ENCODE results near the gene ABCB11. TPM values are rescaled to one million over a fixed set of nuclear protein-coding genes. Genes with fewer than 3 reads are reported as not detected.
A peak's percentile ranks its signal among the peaks of the same experiment; 100 is the strongest.

The ABCB11 gene
- total and polyA plus RNA-seq, 2 of the 4 experiments (the other 2 are of a cell fraction), result not detected

DNA sequence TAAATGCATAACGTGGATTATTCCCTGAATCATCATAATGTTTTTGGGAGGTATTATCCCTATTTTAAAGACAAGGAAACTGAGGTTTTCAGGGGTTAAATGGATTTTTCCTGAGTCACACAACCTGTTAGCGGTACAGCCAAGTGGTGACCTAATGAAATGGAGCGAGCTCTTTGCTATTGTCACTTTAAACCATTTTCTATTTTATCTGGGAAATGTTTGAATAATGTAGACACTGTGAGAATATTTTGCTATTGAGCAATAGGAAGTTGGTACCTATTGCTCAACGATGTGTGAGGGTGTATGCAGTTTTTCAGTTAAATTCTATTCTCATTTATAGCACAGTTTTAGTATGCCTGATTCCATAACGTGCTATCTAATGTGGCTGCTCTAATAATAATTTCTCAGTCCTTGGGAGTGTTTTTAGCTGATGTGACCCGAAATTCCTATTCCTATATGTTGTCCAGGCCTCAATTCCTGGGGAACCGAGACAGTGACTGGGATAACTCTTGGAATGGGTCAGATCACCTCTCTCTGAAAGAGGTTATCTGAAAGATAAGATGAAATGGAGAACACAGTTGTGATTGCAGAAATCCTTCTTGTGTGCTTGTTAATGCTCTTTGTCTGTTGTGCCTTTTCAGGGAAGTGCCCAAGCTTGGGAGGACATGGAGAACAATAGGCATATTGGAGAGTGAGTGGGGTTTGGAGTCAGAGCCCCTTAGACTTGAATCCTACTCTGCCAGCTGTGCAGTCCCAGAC, 38.4 kb downstream of the ABCB11 start:
- Histone ChIP-seq H3K4me3 (ENCODE audit: insufficient read depth, low read depth, low read length) (no peak overlapping the region), H3K9me1 (ENCODE audit: insufficient read depth, low read length) (no peaks in the 10 kb centered on the region), H4K91ac (ENCODE audit: insufficient read depth, low read depth, low read length) (no peak overlapping the region), H3K18ac (ENCODE audit: low read depth, low read length) (no peak overlapping the region), H2BK15ac (ENCODE audit: low read depth, low read length) (no peak overlapping the region), H2AK9ac (replicated peaks; ENCODE audit: low read depth, low read length, poor library complexity) (no peak overlapping the region), H3K14ac (replicated peaks; ENCODE audit: low read depth, low read length) (no peak overlapping the region), H4K20me1 (ENCODE audit: insufficient read depth, low read length) (no peaks in the 10 kb centered on the region), H3K27me3 (ENCODE audit: control insufficient read depth, insufficient read depth, low read length) (no peaks in the 10 kb centered on the region), H3K4me2 (ENCODE audit: low read depth, low read length) (no peak overlapping the region), H3K36me3 (ENCODE audit: control insufficient read depth, insufficient read depth, low read length) (no peaks in the 10 kb centered on the region), H3K79me1 (ENCODE audit: low read depth in 1 of 2, low read length in 2 of 2) (no peaks in the 10 kb centered on the region), H3K56ac (ENCODE audit: extremely low read depth, insufficient read depth, low read length) (no peak overlapping the region), H2AFZ (replicated peaks; ENCODE audit: low read length, poor library complexity) (no peak overlapping the region), H4K8ac (ENCODE audit: low read depth in 2 of 2, low read length in 2 of 2) (no peak overlapping the region), H2BK120ac (ENCODE audit: low read depth, low read length) (no peak overlapping the region), H3K4ac (ENCODE audit: low read depth, low read length) (no peak overlapping the region), H3K23ac (ENCODE audit: low read depth, low read length) (no peak overlapping the region), H2BK20ac (ENCODE audit: low read depth, low read length) (no peak overlapping the region), H3K4me1 (ENCODE audit: control insufficient read depth, insufficient read depth, low read length) (no peaks in the 10 kb centered on the region), H2AK5ac (ENCODE audit: low read depth, low read length) (no peak overlapping the region), H2BK5ac (ENCODE audit: low read depth, low read length, poor library complexity, severe bottlenecking) (no peak overlapping the region), H3K9me3 (ENCODE audit: control insufficient read depth, insufficient read depth, low read length) (no peaks in the 10 kb centered on the region), H3K27ac (ENCODE audit: insufficient read depth, low read length) (no peak overlapping the region), H3K9ac (ENCODE audit: low read depth, low read length) (no peak overlapping the region), H4K5ac (ENCODE audit: low read depth, low read length) (no peak overlapping the region)
- DNase-seq, result no peak
- no TSS peak for BruUV-seq (replicated peaks)
- POLR2A ChIA-PET (ENCODE audit: unreplicated experiment), result no interaction called here
- WGBS, 2 experiments (ENCODE audit: extremely low coverage in 2 of 2, insufficient read length in 1 of 2), result no CpG with 5 or more reads among the region's 7 CpGs
- intact Hi-C loops (cut with micrococcal nuclease), result no loop called here
- no peak for ATAC-seq (ENCODE audit: low read depth)
- dilution Hi-C loops (cut with HindIII; ENCODE audit: low sequenced_read_pairs, unreplicated experiment), result no loop called here
- in situ Hi-C loops (cut with MboI; ENCODE audit: low sequenced_read_pairs), result no loop called here
- CTCF ChIA-PET, result no interaction called here
- TF ChIP-seq CEBPB (IDR thresholded peaks at IDR 0.05; ENCODE audit: low read depth, low read length), result peak; percentile 80
- no peak for TF ChIP-seq POLR2A (IDR thresholded peaks at IDR 0.05; ENCODE audit: low read depth, low read length)

Measured in IMR-90 (cell line).